ENCODE measurements around the gene CHST13. TPM values are rescaled to one million over a fixed set of nuclear protein-coding genes. Genes with fewer than 3 reads are reported as not detected.

CHST13 gene
- total RNA-seq, 2 donors from 2014 or later: not detected

- no peak for DNase-seq
- H3K27me3 Mint-ChIP-seq (ENCODE audit: low read depth): no peaks in the 10 kb centered on the region
- H3K9me3 Mint-ChIP-seq: no peaks in the 10 kb centered on the region
- ATAC-seq (replicated peaks in 1 of 2): no peak
- H3K27ac Mint-ChIP-seq: no peak overlapping the region
- no peak overlapping the region for H3K4me3 Mint-ChIP-seq
- H3K4me1 Mint-ChIP-seq (ENCODE audit: low read depth): peaks cover 14% of the 10 kb centered on the region
- no peaks in the 10 kb centered on the region for H3K36me3 Mint-ChIP-seq (ENCODE audit: insufficient read depth in 2 of 2)
These were observed 41.3 kb upstream of the CHST13 start for GRCh38 chr3:126482503-126483255.

DNA sequence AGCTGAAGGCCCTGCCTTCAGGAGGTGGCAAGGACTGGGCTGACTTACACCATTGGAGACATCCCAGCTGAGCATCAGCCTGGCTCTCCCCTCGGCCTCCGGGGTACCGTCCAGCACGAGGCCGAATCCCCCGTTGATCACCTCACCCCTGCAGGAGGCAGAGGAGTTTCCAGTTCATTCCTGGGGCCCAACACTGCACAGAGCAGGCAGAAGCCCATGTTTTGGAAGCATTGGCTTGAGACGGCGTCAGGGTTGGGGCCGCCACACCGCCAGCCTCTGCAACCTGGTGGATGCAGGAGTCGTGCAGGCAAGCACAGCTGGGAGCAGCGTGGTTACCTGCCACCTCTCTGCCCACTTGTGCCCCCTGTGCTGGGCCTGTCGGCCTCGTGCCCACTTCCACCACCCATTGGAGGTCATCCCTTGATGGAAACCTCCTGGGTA is 40.6 kb upstream of the CHST13 start:
- Mint-ChIP-seq H3K36me3 (ENCODE audit: insufficient read depth in 2 of 2) (no peaks in the 10 kb centered on the region), H3K9me3 (no peaks in the 10 kb centered on the region), H3K4me1 (ENCODE audit: low read depth) (peaks cover 14% of the 10 kb centered on the region), H3K27ac (no peak overlapping the region), H3K27me3 (ENCODE audit: low read depth) (no peaks in the 10 kb centered on the region), H3K4me3 (no peak overlapping the region)
- DNase-seq: no peak
- ATAC-seq (replicated peaks in 1 of 2): no peak

GRCh38 chr3:126484148-126484547 is 39.8 kb upstream of the CHST13 start:
- Mint-ChIP-seq H3K4me3 (no peak overlapping the region), H3K9me3 (no peaks in the 10 kb centered on the region), H3K36me3 (ENCODE audit: insufficient read depth in 2 of 2) (no peaks in the 10 kb centered on the region), H3K4me1 (ENCODE audit: low read depth) (peaks cover 14% of the 10 kb centered on the region), H3K27ac (no peak overlapping the region), H3K27me3 (ENCODE audit: low read depth) (no peaks in the 10 kb centered on the region)
- no peak for DNase-seq
- ATAC-seq (replicated peaks in 1 of 2): no peak

DNA sequence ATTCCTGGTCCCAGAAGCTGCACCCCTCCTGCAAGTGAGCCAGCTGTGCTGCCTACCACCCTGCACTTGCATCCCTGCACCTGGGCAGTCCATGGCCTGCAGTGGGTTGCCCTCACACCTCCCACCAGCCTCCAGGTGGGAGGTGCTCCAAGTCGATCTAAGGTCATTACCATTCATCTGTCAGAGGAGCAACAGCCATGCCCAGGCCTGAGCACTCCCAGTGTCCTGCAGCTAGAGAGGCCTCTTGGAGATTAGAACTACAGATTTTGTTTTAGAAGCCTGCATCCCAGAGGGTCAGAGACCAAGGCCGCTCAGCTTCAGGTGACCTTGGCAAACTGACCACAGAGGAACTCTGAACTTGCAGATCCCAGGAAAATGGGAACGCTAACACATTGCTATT is 39.3 kb upstream of the CHST13 start:
- H3K36me3 Mint-ChIP-seq (ENCODE audit: insufficient read depth in 2 of 2): no peaks in the 10 kb centered on the region
- no peak for DNase-seq
- peaks cover 14% of the 10 kb centered on the region for H3K4me1 Mint-ChIP-seq (ENCODE audit: low read depth)
- H3K27ac Mint-ChIP-seq: no peak overlapping the region
- no peaks in the 10 kb centered on the region for H3K9me3 Mint-ChIP-seq
- H3K4me3 Mint-ChIP-seq: no peak overlapping the region
- no peaks in the 10 kb centered on the region for H3K27me3 Mint-ChIP-seq (ENCODE audit: low read depth)
- no peak for ATAC-seq (replicated peaks in 1 of 2)

DNA sequence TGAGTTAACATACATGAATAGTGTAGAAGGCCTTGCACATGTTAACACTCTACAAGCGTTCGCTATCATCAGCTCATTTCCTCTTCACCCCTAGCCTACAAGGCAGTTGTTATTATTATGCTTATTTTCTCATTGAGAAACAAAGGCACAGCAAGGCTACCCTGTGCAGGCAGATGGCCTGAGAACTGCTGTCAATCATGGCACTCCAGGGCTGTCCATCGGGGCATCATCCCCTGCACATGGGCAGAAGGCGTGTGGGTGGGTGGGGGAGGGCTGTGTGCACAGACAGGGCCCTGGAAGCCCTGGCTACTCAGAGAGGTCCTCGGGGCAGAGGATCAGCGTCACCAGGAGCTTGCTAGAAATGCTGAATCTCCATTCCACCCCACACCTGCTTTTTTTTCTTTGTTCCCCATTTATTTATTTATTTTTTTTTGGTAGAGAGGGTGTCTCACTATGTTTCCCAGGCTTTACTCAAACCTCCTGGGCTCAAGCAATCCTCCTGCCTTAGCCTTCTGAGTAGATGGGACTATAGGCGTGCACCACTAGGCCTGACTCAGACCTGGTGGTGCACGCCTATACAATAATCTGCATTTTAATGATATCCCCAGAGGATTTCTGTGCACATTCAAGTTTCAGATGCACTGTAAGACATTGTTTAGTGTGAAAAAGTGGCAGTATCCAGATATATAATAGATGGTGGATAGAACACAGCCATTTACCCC is 38.6 kb upstream of the CHST13 start:
- Mint-ChIP-seq H3K27me3 (ENCODE audit: low read depth) (no peaks in the 10 kb centered on the region), H3K36me3 (ENCODE audit: insufficient read depth in 2 of 2) (no peaks in the 10 kb centered on the region), H3K4me1 (ENCODE audit: low read depth) (peaks cover 14% of the 10 kb centered on the region), H3K27ac (no peak overlapping the region), H3K4me3 (no peak overlapping the region), H3K9me3 (no peaks in the 10 kb centered on the region)
- DNase-seq: no peak
- ATAC-seq (replicated peaks in 1 of 2): no peak

- Mint-ChIP-seq H3K9me3 (no peaks in the 10 kb centered on the region), H3K4me3 (no peak overlapping the region), H3K36me3 (ENCODE audit: insufficient read depth in 2 of 2) (no peaks in the 10 kb centered on the region), H3K27me3 (ENCODE audit: low read depth) (no peaks in the 10 kb centered on the region), H3K4me1 (ENCODE audit: low read depth) (peaks cover 14% of the 10 kb centered on the region), H3K27ac (no peak overlapping the region)
- DNase-seq (no peak), ATAC-seq (replicated peaks in 1 of 2) (no peak)
These were observed 38.0 kb upstream of the CHST13 start for GRCh38 chr3:126485956-126486355.

DNA sequence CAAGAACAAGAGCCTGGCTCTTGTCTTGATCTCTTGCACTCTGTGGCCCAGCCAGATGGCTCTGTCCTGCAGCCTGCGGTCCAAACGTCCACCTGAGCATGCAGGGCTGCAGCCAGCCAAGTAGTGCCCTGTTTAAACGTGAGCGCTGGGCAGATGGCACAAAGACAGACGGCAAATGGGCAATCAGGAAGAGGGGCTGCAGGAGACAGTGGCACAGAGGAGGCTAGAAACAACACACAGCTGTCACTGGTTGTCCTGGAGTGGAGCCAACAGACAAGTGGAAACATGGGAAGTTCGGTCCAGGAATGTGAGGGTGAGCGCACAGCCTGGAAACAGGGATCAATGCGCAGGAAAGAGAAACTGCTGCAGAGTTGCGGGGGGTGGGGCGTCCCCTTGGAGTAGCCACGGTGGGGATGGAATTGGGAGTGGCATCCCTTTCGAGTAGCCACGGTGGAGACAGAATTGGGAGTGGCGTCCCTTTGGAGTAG is 37.6 kb upstream of the CHST13 start:
- no peak overlapping the region for H3K27ac Mint-ChIP-seq
- ATAC-seq (replicated peaks in 1 of 2): no peak
- peaks cover 14% of the 10 kb centered on the region for H3K4me1 Mint-ChIP-seq (ENCODE audit: low read depth)

DNA sequence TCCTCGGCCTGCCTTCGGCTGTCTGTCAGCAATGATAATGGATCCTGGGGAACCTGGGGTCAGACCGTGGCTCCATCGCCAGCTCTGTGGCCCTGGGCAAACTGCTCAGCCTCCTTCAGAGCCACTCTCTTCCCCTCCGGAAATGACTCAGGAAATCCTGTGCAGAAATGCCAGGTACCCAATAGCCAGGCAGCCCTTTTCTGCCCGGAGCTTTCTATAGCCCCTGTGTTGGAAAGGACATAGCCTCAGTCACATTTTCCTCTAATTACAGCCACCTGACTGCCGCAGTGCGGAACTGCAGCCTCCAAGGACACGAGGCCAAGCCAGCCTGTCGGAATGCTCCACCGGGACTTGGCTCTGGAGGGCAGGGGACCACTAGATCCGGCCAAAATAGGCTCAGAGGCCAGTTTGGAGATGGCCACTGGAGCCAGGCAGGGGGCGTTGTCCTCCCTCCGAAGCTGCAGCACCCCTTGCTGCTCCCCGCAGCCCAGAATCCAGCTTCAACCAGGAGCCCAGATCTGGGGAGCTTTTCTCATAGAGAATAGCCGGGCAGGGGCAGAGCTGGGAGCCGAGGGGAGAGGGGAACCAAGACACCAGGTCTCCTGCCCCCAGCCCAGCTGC is 36.7 kb upstream of the CHST13 start:
- H3K27ac Mint-ChIP-seq: no peak overlapping the region
- peaks cover 14% of the 10 kb centered on the region for H3K4me1 Mint-ChIP-seq (ENCODE audit: low read depth)

More for the DNA sequence above, 37.6 kb upstream of the CHST13 start:
- Mint-ChIP-seq H3K9me3 (no peaks in the 10 kb centered on the region), H3K36me3 (ENCODE audit: insufficient read depth in 2 of 2) (no peaks in the 10 kb centered on the region), H3K4me3 (no peak overlapping the region), H3K27me3 (ENCODE audit: low read depth) (no peaks in the 10 kb centered on the region)
- no peak for DNase-seq

DNA sequence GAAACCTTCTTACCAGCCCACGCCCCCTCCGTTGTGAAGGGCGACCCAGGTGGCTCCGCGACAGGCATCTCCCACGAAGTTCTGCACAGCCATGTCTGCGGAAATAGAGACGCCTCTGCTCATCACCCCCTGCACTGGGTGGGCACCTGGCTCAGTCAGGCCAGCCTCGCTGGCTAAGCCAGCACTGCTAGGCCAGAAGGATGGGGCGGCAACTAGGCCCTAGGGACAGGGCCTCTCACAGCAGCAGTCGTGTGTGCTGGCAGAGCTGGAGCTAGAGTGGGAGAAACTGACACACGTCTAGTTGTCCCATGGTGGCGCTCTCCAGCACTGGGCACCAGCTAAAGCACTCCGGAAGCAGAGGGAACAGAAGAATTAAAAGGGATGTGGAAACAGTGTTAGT is 35.8 kb upstream of the CHST13 start:
- H3K4me1 Mint-ChIP-seq (ENCODE audit: low read depth): peaks cover 14% of the 10 kb centered on the region
- H3K27me3 Mint-ChIP-seq (ENCODE audit: low read depth): no peaks in the 10 kb centered on the region
- ATAC-seq (replicated peaks in 1 of 2): no peak
- no peak overlapping the region for H3K4me3 Mint-ChIP-seq
- no peaks in the 10 kb centered on the region for H3K36me3 Mint-ChIP-seq (ENCODE audit: insufficient read depth in 2 of 2)
- DNase-seq: no peak
- no peaks in the 10 kb centered on the region for H3K9me3 Mint-ChIP-seq
- H3K27ac Mint-ChIP-seq: no peak overlapping the region

More for the DNA sequence above, 36.7 kb upstream of the CHST13 start:
- peak; percentile 50 to 67 for ATAC-seq (replicated peaks in 1 of 2)
- H3K4me3 Mint-ChIP-seq: no peak overlapping the region
- H3K9me3 Mint-ChIP-seq: no peaks in the 10 kb centered on the region
- no peaks in the 10 kb centered on the region for H3K36me3 Mint-ChIP-seq (ENCODE audit: insufficient read depth in 2 of 2)
- no peaks in the 10 kb centered on the region for H3K27me3 Mint-ChIP-seq (ENCODE audit: low read depth)
- peak in 1 of 2 donors; percentile 13 for DNase-seq

GRCh38 chr3:126488886-126489569 is 34.9 kb upstream of the CHST13 start:
- H3K27ac Mint-ChIP-seq: no peak overlapping the region
- DNase-seq (no peak), ATAC-seq (replicated peaks in 1 of 2) (no peak)
- H3K9me3 Mint-ChIP-seq: no peaks in the 10 kb centered on the region
- no peaks in the 10 kb centered on the region for H3K36me3 Mint-ChIP-seq (ENCODE audit: insufficient read depth in 2 of 2)
- peaks cover 14% of the 10 kb centered on the region for H3K4me1 Mint-ChIP-seq (ENCODE audit: low read depth)
- no peak overlapping the region for H3K4me3 Mint-ChIP-seq
- no peaks in the 10 kb centered on the region for H3K27me3 Mint-ChIP-seq (ENCODE audit: low read depth)

DNA sequence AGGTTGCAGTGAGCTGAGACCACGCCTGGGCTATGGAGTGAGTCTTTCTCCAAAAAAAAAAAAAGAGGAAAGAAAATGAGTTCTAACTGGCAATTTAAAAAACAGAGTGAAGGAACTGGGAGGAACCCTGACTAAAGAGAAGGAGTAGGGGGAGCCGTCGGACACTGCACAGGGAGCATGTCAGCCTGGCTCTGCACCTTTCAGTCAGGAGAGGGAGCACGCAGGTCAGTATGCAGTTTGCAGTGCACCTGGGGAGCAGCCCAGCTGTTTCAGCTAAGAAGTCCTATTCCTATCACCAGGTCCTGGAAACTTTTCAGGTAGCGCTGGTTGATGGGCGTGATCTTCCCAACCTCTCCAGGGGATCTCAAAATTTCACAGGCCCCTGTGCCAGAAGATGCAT is 33.3 kb upstream of the CHST13 start:
- Mint-ChIP-seq H3K4me3 (no peak overlapping the region), H3K9me3 (no peaks in the 10 kb centered on the region), H3K36me3 (ENCODE audit: insufficient read depth in 2 of 2) (no peaks in the 10 kb centered on the region), H3K27ac (no peak overlapping the region), H3K4me1 (ENCODE audit: low read depth) (peaks cover 14% of the 10 kb centered on the region), H3K27me3 (ENCODE audit: low read depth) (no peaks in the 10 kb centered on the region)
- no peak for ATAC-seq (replicated peaks in 1 of 2)
- DNase-seq: no peak

DNA sequence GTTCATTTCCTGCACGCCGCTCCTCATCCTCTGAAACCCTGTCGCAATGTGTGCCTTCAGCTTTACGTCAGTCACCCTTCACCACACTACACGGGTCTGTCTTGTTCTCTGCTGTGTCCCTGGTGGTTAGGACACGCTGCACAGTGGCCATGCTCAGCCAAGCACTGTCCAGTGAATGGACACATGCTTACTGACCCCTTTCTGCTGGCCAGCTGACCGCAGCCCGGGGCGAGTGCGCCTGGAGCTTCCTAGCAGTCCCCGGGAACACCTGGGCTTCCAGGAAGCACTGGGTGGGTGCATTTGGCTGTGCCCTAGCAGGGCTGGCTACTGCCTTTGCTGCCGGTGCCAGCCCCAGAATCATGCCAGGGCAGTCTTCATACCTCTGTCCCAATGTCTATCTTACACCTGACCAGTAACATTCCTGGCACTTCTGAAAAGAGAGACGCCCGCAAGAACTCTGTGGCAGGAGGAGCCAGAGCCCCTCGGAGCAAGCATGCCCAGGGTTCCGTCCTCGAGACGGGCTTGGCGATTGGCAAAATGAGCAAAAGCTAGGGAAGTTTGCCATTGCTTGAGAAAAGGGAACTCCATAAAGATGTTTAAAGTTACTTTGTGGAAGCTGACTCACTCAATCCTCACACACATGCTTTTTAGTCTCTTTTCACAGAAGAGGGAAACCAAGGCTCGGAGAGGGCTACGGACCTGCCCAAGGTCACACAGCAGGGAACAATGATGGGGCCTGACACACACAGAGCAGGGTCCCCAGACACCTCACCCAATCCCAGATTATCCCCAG is 32.5 kb upstream of the CHST13 start:
- Mint-ChIP-seq H3K4me1 (ENCODE audit: low read depth) (peaks cover 11% of the 10 kb centered on the region), H3K27ac (no peak overlapping the region), H3K9me3 (no peaks in the 10 kb centered on the region), H3K36me3 (ENCODE audit: insufficient read depth in 2 of 2) (no peaks in the 10 kb centered on the region), H3K27me3 (ENCODE audit: low read depth) (no peaks in the 10 kb centered on the region), H3K4me3 (no peak overlapping the region)
- ATAC-seq (replicated peaks in 1 of 2) (no peak), DNase-seq (no peak)
